Activated T-cell treated with anti-CD3 and anti-CD28 coated beads, Interleukin-2, amount 50 U/mL, for 72 hours (primary cell): Measurements from ENCODE around the gene EXOC3. TPM values are rescaled to one million over a fixed set of nuclear protein-coding genes. Genes with fewer than 3 reads are reported as not detected.
"Not testable (repeated sequence)": the region's sequence is repeated elsewhere in the genome, so short reads cannot be mapped to it uniquely, and the experiment has no call there.

Experiments
- ATAC-seq, 2 donors: fragments of 150-1000 bp; cut with Tn5 transposase; replicated peaks in 1 of 2; 2 replicates each; pipeline ENCODE4 v1.10.0; 2021; ENCODE audit warnings: moderate library complexity in 2 of 2, mild to moderate bottlenecking in 1 of 2
- DNase-seq, 2 donors: peaks; one replicate each; pipeline ENCODE4 v3.0.0; 2021 to 2022; ENCODE audit warnings: mixed read lengths in 1 of 2
- H3K27ac Mint-ChIP-seq: one replicate; pipeline ENCODE4 v1.8.0; 2022; ENCODE audit warnings: mild to moderate bottlenecking, moderate library complexity, mixed read lengths
- H3K27me3 Mint-ChIP-seq: one replicate; pipeline ENCODE4 v1.8.0; 2022; ENCODE audit warnings: low read depth, mixed read lengths
- H3K36me3 Mint-ChIP-seq, 2 donors: one replicate each; pipeline ENCODE4 v1.8.0; 2022; ENCODE audit warnings: mixed read lengths in 2 of 2, mild to moderate bottlenecking in 1 of 2; ENCODE audit not compliant: insufficient read depth in 2 of 2
- H3K4me1 Mint-ChIP-seq: one replicate; pipeline ENCODE4 v1.8.0; 2022; ENCODE audit warnings: low read depth, mixed read lengths
- H3K4me3 Mint-ChIP-seq, 2 donors: one replicate each; pipeline ENCODE4 v1.8.0; 2022; ENCODE audit warnings: mild to moderate bottlenecking in 2 of 2, mixed read lengths in 2 of 2, moderate library complexity in 2 of 2
- H3K9me3 Mint-ChIP-seq, 2 donors: one replicate each; pipeline ENCODE4 v1.8.0; 2022; ENCODE audit warnings: mixed read lengths in 2 of 2
- total RNA-seq, 2 donors: library from RNA; stranded (reverse); gene quantifications; one replicate each; pipeline ENCODE4 v1.2.3, GENCODE V29; 2022

Gene EXOC3
- total RNA-seq, 2 donors from 2014 or later = 60.1 to 78.2 TPM

GRCh38 chr5:499233-500209 lies 56.5 kb downstream of the EXOC3 start:
- Mint-ChIP-seq H3K9me3 (no peaks in the 10 kb centered on the region), H3K4me1 (no peaks in the 10 kb centered on the region), H3K36me3 (no peaks in the 10 kb centered on the region), H3K27me3 (peaks cover 35% of the 10 kb centered on the region), H3K27ac (no peak overlapping the region), H3K4me3 (no peak overlapping the region)
- ATAC-seq (no peak), DNase-seq (no peak)

GRCh38 chr5:500491-500890 lies 57.5 kb downstream of the EXOC3 start:
- peaks cover 35% of the 10 kb centered on the region for H3K27me3 Mint-ChIP-seq

GRCh38 chr5:501105-501830 lies 58.3 kb downstream of the EXOC3 start:
- Mint-ChIP-seq H3K36me3 (no peaks in the 10 kb centered on the region), H3K27ac (no peak overlapping the region), H3K4me3 (no peak overlapping the region), H3K9me3 (no peaks in the 10 kb centered on the region), H3K27me3 (peaks cover 33% of the 10 kb centered on the region), H3K4me1 (no peaks in the 10 kb centered on the region)
- DNase-seq = no peak
- ATAC-seq = no peak

More at GRCh38 chr5:500491-500890, 57.5 kb downstream of the EXOC3 start:
- DNase-seq (no peak), ATAC-seq (no peak)
- Mint-ChIP-seq H3K9me3 (no peaks in the 10 kb centered on the region), H3K4me1 (no peaks in the 10 kb centered on the region), H3K4me3 (no peak overlapping the region), H3K36me3 (no peaks in the 10 kb centered on the region), H3K27ac (no peak overlapping the region)

- Mint-ChIP-seq H3K4me3 (no peak overlapping the region), H3K27me3 (peaks cover 28% of the 10 kb centered on the region), H3K36me3 (no peaks in the 10 kb centered on the region), H3K4me1 (no peaks in the 10 kb centered on the region), H3K27ac (no peak overlapping the region), H3K9me3 (no peaks in the 10 kb centered on the region)
- ATAC-seq = no peak
- no peak for DNase-seq
These were observed 58.8 kb downstream of the EXOC3 start for GRCh38 chr5:501831-502184.

GRCh38 chr5:502325-503079 lies 59.5 kb downstream of the EXOC3 start:
- H3K9me3 Mint-ChIP-seq = no peaks in the 10 kb centered on the region
- no peak overlapping the region for H3K27ac Mint-ChIP-seq
- ATAC-seq (no peak), DNase-seq (no peak)
- H3K36me3 Mint-ChIP-seq = no peaks in the 10 kb centered on the region
- no peak overlapping the region for H3K4me3 Mint-ChIP-seq
- no peaks in the 10 kb centered on the region for H3K4me1 Mint-ChIP-seq
- H3K27me3 Mint-ChIP-seq = peaks cover 28% of the 10 kb centered on the region

GRCh38 chr5:504326-505154 lies 61.6 kb downstream of the EXOC3 start:
- H3K27ac Mint-ChIP-seq = no peak overlapping the region
- H3K4me3 Mint-ChIP-seq = no peak overlapping the region
- H3K4me1 Mint-ChIP-seq = no peaks in the 10 kb centered on the region
- peaks cover 21% of the 10 kb centered on the region for H3K27me3 Mint-ChIP-seq
- DNase-seq (no peak), ATAC-seq (no peak)
- H3K9me3 Mint-ChIP-seq = no peaks in the 10 kb centered on the region
- no peaks in the 10 kb centered on the region for H3K36me3 Mint-ChIP-seq

- Mint-ChIP-seq H3K4me3 (no peak overlapping the region), H3K9me3 (no peaks in the 10 kb centered on the region), H3K36me3 (no peaks in the 10 kb centered on the region), H3K27ac (no peak overlapping the region), H3K27me3 (peaks cover 15% of the 10 kb centered on the region), H3K4me1 (no peaks in the 10 kb centered on the region)
- no peak for DNase-seq
- ATAC-seq = no peak
These were observed 63.1 kb downstream of the EXOC3 start for GRCh38 chr5:505951-506525.

GRCh38 chr5:507986-508575 lies 65.1 kb downstream of the EXOC3 start:
- not testable (repeated sequence) for H3K4me3 Mint-ChIP-seq, H3K4me1 Mint-ChIP-seq, H3K27me3 Mint-ChIP-seq, H3K27ac Mint-ChIP-seq, ATAC-seq, DNase-seq, H3K9me3 Mint-ChIP-seq, H3K36me3 Mint-ChIP-seq

- DNase-seq = no peak
- Mint-ChIP-seq H3K27me3 (peaks cover 6% of the 10 kb centered on the region), H3K4me1 (no peaks in the 10 kb centered on the region), H3K9me3 (no peaks in the 10 kb centered on the region), H3K4me3 (no peak overlapping the region), H3K36me3 (no peaks in the 10 kb centered on the region), H3K27ac (no peak overlapping the region)
- no peak for ATAC-seq
These were observed 66.7 kb downstream of the EXOC3 start for GRCh38 chr5:509611-510185.

GRCh38 chr5:510521-510920 lies 67.5 kb downstream of the EXOC3 start:
- no peaks in the 10 kb centered on the region for H3K4me1 Mint-ChIP-seq

GRCh38 chr5:511476-511875 lies 68.5 kb downstream of the EXOC3 start:
- Mint-ChIP-seq H3K4me3 (no peak overlapping the region), H3K9me3 (no peaks in the 10 kb centered on the region), H3K27me3 (peaks cover 6% of the 10 kb centered on the region), H3K27ac (no peak overlapping the region), H3K4me1 (no peaks in the 10 kb centered on the region), H3K36me3 (no peaks in the 10 kb centered on the region)
- no peak for ATAC-seq
- no peak for DNase-seq

More at GRCh38 chr5:510521-510920, 67.5 kb downstream of the EXOC3 start:
- Mint-ChIP-seq H3K27ac (no peak overlapping the region), H3K36me3 (no peaks in the 10 kb centered on the region), H3K9me3 (no peaks in the 10 kb centered on the region), H3K27me3 (peaks cover 6% of the 10 kb centered on the region), H3K4me3 (no peak overlapping the region)
- ATAC-seq (no peak), DNase-seq (no peak)
